ENCODE results near the gene PEF1.

- no peak for TF ChIP-seq EZH2 (IDR thresholded peaks at IDR 0.05; ENCODE audit: insufficient read depth, poor library complexity, severe bottlenecking)
- TF ChIP-seq EZH2phosphoT487 (IDR thresholded peaks at IDR 0.05; ENCODE audit: insufficient read depth, low read depth) = no peak
Measured at GRCh38 chr1:31679091-31679490, 34.4 kb upstream of the PEF1 start.
